Transverse colon (tissue), 3 donors: ENCODE data around the gene JPH2.

Source experiments
- POLR2A ChIP-seq: fragments of 450-650 bp; IDR thresholded peaks from one replicate; pipeline ENCODE4 v1.6.1; 2016; ENCODE audit warnings: antibody characterized with exemption, mild to moderate bottlenecking, moderate library complexity
- TF ChIP-seq, protein P1 (sequence below), 5 experiments: fragments of 200-600 bp in 3 of 5; fragments of 450-650 bp in 2 of 5; sonication (generic) in 3 of 5; IDR thresholded peaks; 1 replicate in 2 of 5; 2 replicates in 3 of 5; pipeline ENCODE4 v1.5.1; 2016 to 2017; ENCODE audit warnings: antibody characterized with exemption in 5 of 5, inconsistent platforms in 3 of 5, mild to moderate bottlenecking in 2 of 5, moderate library complexity in 1 of 5

GRCh38 chr20:44074252-44075151 lies 112.5 kb downstream of the JPH2 start:
- TF ChIP-seq, protein P1, sequence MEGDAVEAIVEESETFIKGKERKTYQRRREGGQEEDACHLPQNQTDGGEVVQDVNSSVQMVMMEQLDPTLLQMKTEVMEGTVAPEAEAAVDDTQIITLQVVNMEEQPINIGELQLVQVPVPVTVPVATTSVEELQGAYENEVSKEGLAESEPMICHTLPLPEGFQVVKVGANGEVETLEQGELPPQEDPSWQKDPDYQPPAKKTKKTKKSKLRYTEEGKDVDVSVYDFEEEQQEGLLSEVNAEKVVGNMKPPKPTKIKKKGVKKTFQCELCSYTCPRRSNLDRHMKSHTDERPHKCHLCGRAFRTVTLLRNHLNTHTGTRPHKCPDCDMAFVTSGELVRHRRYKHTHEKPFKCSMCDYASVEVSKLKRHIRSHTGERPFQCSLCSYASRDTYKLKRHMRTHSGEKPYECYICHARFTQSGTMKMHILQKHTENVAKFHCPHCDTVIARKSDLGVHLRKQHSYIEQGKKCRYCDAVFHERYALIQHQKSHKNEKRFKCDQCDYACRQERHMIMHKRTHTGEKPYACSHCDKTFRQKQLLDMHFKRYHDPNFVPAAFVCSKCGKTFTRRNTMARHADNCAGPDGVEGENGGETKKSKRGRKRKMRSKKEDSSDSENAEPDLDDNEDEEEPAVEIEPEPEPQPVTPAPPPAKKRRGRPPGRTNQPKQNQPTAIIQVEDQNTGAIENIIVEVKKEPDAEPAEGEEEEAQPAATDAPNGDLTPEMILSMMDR (IDR thresholded peaks at IDR 0.05), result no peak
- no peak for TF ChIP-seq POLR2A
